SK-N-SH treated with all-trans-retinoic acid at 6 μM for 48 hours (cell line): ENCODE results near the gene DENND5A.

Experiments used
- PATZ1 ChIP-seq: fragments of 250-450 bp; sonication (Bioruptor Pico); IDR thresholded peaks from 2 replicates; pipeline ENCODE4 v1.8.0; 2020; ENCODE audit warnings: mild to moderate bottlenecking, moderate library complexity, borderline replicate concordance
- TF ChIP-seq, protein P1 (sequence below): fragments of 250-450 bp; sonication (Bioruptor Pico); IDR thresholded peaks from 2 replicates; pipeline ENCODE4 v1.5.0; 2020; ENCODE audit warnings: mild to moderate bottlenecking, moderate library complexity

DNA sequence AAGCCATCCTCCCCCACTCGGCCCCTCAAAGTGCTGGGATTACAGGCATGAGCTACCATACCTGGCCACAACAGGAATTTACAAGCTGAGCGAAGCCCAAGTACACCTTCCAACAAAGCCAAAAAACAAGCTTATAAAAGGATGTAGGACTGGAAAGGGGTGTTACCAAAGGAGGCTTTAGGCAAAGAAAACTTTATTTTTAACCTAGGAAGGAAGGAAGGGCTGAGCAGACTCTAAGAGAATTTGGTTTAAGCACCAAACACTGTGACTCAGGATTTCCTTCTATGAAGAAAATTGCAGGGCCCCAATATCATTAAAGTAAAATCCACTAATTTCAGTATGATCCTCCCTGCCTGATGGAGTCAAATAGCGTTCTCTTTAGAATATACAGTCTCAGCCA lies 12.1 kb downstream of the DENND5A start:
- no peak for TF ChIP-seq PATZ1 (CRISPR knock-in tag)
- TF ChIP-seq, protein P1, sequence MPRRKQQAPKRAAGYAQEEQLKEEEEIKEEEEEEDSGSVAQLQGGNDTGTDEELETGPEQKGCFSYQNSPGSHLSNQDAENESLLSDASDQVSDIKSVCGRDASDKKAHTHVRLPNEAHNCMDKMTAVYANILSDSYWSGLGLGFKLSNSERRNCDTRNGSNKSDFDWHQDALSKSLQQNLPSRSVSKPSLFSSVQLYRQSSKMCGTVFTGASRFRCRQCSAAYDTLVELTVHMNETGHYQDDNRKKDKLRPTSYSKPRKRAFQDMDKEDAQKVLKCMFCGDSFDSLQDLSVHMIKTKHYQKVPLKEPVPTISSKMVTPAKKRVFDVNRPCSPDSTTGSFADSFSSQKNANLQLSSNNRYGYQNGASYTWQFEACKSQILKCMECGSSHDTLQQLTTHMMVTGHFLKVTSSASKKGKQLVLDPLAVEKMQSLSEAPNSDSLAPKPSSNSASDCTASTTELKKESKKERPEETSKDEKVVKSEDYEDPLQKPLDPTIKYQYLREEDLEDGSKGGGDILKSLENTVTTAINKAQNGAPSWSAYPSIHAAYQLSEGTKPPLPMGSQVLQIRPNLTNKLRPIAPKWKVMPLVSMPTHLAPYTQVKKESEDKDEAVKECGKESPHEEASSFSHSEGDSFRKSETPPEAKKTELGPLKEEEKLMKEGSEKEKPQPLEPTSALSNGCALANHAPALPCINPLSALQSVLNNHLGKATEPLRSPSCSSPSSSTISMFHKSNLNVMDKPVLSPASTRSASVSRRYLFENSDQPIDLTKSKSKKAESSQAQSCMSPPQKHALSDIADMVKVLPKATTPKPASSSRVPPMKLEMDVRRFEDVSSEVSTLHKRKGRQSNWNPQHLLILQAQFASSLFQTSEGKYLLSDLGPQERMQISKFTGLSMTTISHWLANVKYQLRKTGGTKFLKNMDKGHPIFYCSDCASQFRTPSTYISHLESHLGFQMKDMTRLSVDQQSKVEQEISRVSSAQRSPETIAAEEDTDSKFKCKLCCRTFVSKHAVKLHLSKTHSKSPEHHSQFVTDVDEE (CRISPR knock-in tag), result no peak
